HCT116 (cell line): ENCODE data around the gene LSP1. TPM values are rescaled to one million over a fixed set of nuclear protein-coding genes. Genes with fewer than 3 reads are reported as not detected.
"Not testable (repeated sequence)": the region's sequence is repeated elsewhere in the genome, so short reads cannot be mapped to it uniquely, and the experiment has no call there.

Experiments used
- ATAC-seq: fragments of 200-7000 bp; cut with Tn5 transposase; 2 replicates; pipeline ENCODE4 v1.9.1; 2020; ENCODE audit warnings: mild to moderate bottlenecking, moderate library complexity
- BruUV-seq: library from RNA; stranded (reverse); fragments of 400-500 nt; replicated peaks from 2 replicates; lab custom pipeline; 2021; lab: Mats Ljungman, UMichigan
- CTCF ChIA-PET: fragments of 300-600 bp; sonication (Branson Sonifier 250); formaldehyde crosslinking; loops from one replicate; lab custom pipeline; 2021; ENCODE audit warnings: antibody characterized with exemption; lab: Charles Lee
- POLR2A ChIA-PET: fragments of 300-600, 350-600 bp; sonication (Branson Sonifier 250); formaldehyde crosslinking; loops from one replicate; lab custom pipeline; 2021; ENCODE audit warnings: antibody characterized with exemption; lab: Charles Lee
- RAD21 ChIA-PET, 2 experiments: fragments of 300-600 bp; sonication (Branson Sonifier 250); formaldehyde crosslinking; loops; one replicate each; lab custom pipeline; 2023; ENCODE audit warnings: low total read pairs in 2 of 2; ENCODE audit not compliant: uncharacterized antibody in 2 of 2, unreplicated experiment in 2 of 2, low non-redundant PET in 1 of 2; lab: Charles Lee
- DNase-seq: peaks from one replicate; pipeline ENCODE4 v3.0.0-alpha.2; 2010; ENCODE audit warnings: low read depth, low spot score
- H2AFZ ChIP-seq: fragments of 200-600 bp; shearing (Covaris generic), sonication (generic); 2 replicates; pipeline ENCODE4 v1.6.1; 2017; ENCODE audit warnings: low read depth, mixed run types, mixed read lengths, antibody characterized with exemption, low read length; ENCODE audit not compliant: poor library complexity, severe bottlenecking
- H3K27ac ChIP-seq: 2 replicates; pipeline ENCODE4 v1.5.1; 2012; ENCODE audit warnings: low read depth, low read length
- H3K27me3 ChIP-seq: fragments of 200-600 bp; sonication (generic); 2 replicates; pipeline ENCODE4 v1.6.1; 2016; ENCODE audit warnings: mixed run types, low read length, mixed read lengths; ENCODE audit not compliant: insufficient read depth
- H3K36me3 ChIP-seq, 2 experiments: fragments of 200-500 bp in 1 of 2; fragments of 200-600 bp in 1 of 2; sonication (Bioruptor generic) in 1 of 2; sonication (generic) in 1 of 2; 2 replicates each; pipeline versions ENCODE4 v1.5.1 to v1.6.1; 2014 to 2016; ENCODE audit warnings: low read length in 2 of 2, inconsistent platforms in 1 of 2, mixed read lengths in 1 of 2, mixed run types in 1 of 2; ENCODE audit not compliant: insufficient read depth in 2 of 2, control insufficient read depth in 1 of 2
- H3K4me1 ChIP-seq, 2 experiments: fragments of 200-600 bp in 1 of 2; sonication (generic) in 1 of 2; 2 replicates each; pipeline versions ENCODE4 v1.5.1 to v1.6.1; 2012 to 2017; ENCODE audit warnings: low read length in 2 of 2, inconsistent platforms in 1 of 2, mild to moderate bottlenecking in 1 of 2, mixed read lengths in 1 of 2, mixed run types in 1 of 2, moderate library complexity in 1 of 2; ENCODE audit not compliant: insufficient read depth in 2 of 2, control insufficient read depth in 1 of 2
- H3K4me2 ChIP-seq: fragments of 200-600 bp; sonication (generic); 2 replicates; pipeline ENCODE4 v1.6.1; 2017; ENCODE audit warnings: mixed run types, low read length, mixed read lengths
- H3K4me3 ChIP-seq, 2 experiments: fragments of 200-600 bp in 1 of 2; sonication (generic) in 1 of 2; replicated peaks in 1 of 2; 2 replicates each; pipeline ENCODE4 v1.5.1; 2011 to 2016; ENCODE audit warnings: low read length in 2 of 2, control low read depth in 1 of 2, low read depth in 1 of 2, mild to moderate bottlenecking in 1 of 2, mixed read lengths in 1 of 2, mixed run types in 1 of 2
- H3K79me2 ChIP-seq: fragments of 200-600 bp; sonication (generic); 2 replicates; pipeline ENCODE4 v1.6.1; 2017; ENCODE audit warnings: mild to moderate bottlenecking, mixed run types, low read length, moderate library complexity, mixed read lengths; ENCODE audit not compliant: insufficient read depth
- H3K9ac ChIP-seq: fragments of 200-600 bp; sonication (generic); 2 replicates; pipeline ENCODE4 v1.6.1; 2016; ENCODE audit warnings: low read length, mixed read lengths
- H3K9me2 ChIP-seq: fragments of 200-600 bp; sonication (generic), shearing (Covaris generic); 2 replicates; pipeline ENCODE4 v1.6.1; 2017; ENCODE audit warnings: mixed run types, mild to moderate bottlenecking, moderate library complexity; ENCODE audit not compliant: insufficient read depth
- H3K9me3 ChIP-seq, 2 experiments: fragments of 200-500 bp in 1 of 2; fragments of 200-600 bp in 1 of 2; sonication (Bioruptor generic) in 1 of 2; sonication (generic) in 1 of 2; 2 replicates each; pipeline ENCODE4 v1.6.1; 2014 to 2017; ENCODE audit warnings: low read length in 2 of 2, mixed read lengths in 2 of 2, inconsistent platforms in 1 of 2, low read depth in 1 of 2, mild to moderate bottlenecking in 1 of 2, mixed run types in 1 of 2, moderate library complexity in 1 of 2; ENCODE audit not compliant: control insufficient read depth in 1 of 2, insufficient read depth in 1 of 2
- H4K20me1 ChIP-seq: fragments of 200-600 bp; sonication (generic), shearing (Covaris generic); 2 replicates; pipeline ENCODE4 v1.6.1; 2017; ENCODE audit warnings: mixed run types, mild to moderate bottlenecking, moderate library complexity; ENCODE audit not compliant: insufficient read depth
- ATF3 ChIP-seq: IDR thresholded peaks from 2 replicates; pipeline ENCODE4 v1.6.1; 2012
- CBX3 ChIP-seq: IDR thresholded peaks from 2 replicates; pipeline ENCODE4 v1.6.1; 2012; ENCODE audit warnings: low read depth
- EGR1 ChIP-seq: IDR thresholded peaks from 2 replicates; pipeline ENCODE4 v1.6.1; 2012; ENCODE audit warnings: low read depth
- EZH2 ChIP-seq: fragments of 200-600 bp; sonication (generic); IDR thresholded peaks from 2 replicates; pipeline ENCODE4 v1.6.1; 2017; ENCODE audit warnings: antibody characterized with exemption, mixed run types
- SIN3A ChIP-seq: IDR thresholded peaks from 2 replicates; pipeline ENCODE4 v1.6.1; 2012; ENCODE audit warnings: low read depth
- SP1 ChIP-seq: IDR thresholded peaks from 2 replicates; pipeline ENCODE4 v1.6.1; 2012; ENCODE audit warnings: low read depth
- SRF ChIP-seq: IDR thresholded peaks from 2 replicates; pipeline ENCODE4 v1.6.1; 2012; ENCODE audit warnings: low read depth
- ZBTB33 ChIP-seq: IDR thresholded peaks from 2 replicates; pipeline ENCODE4 v1.6.1; 2011; ENCODE audit warnings: mild to moderate bottlenecking, low read length, moderate library complexity; ENCODE audit not compliant: insufficient replicate concordance; ENCODE audit errors: extremely low read depth
- intact Hi-C: fragments of 100-400 bp; cut with micrococcal nuclease; formaldehyde crosslinking; loops from 2 replicates; pipeline ENCODE4 v1.10.0; 2022
- total RNA-seq: library from RNA; stranded (reverse); gene quantifications from one replicate; pipeline ENCODE4 v1.2.1, GENCODE V29; 2021; ENCODE audit not compliant: unreplicated experiment
- TF ChIP-seq, protein P1 (sequence below), 3 experiments: fragments of 200-600 bp in 1 of 3; sonication (generic) in 1 of 3; IDR thresholded peaks in 2 of 3; conservative IDR thresholded peaks in 1 of 3; 2 replicates each; pipeline ENCODE4 v1.5.1; 2012 to 2017; ENCODE audit warnings: low read depth in 2 of 3, low read length in 2 of 3, antibody characterized with exemption in 1 of 3, borderline replicate concordance in 1 of 3, control low read depth in 1 of 3, mild to moderate bottlenecking in 1 of 3, mixed read lengths in 1 of 3, mixed run types in 1 of 3, moderate library complexity in 1 of 3; ENCODE audit not compliant: insufficient read depth in 1 of 3
- TF ChIP-seq, protein P2 (sequence below): IDR thresholded peaks from 2 replicates; pipeline ENCODE4 v1.6.1; 2012; ENCODE audit warnings: low read depth

The LSP1 gene
- total RNA-seq, 1 experiment from 2014 or later: 1.3 TPM

DNA sequence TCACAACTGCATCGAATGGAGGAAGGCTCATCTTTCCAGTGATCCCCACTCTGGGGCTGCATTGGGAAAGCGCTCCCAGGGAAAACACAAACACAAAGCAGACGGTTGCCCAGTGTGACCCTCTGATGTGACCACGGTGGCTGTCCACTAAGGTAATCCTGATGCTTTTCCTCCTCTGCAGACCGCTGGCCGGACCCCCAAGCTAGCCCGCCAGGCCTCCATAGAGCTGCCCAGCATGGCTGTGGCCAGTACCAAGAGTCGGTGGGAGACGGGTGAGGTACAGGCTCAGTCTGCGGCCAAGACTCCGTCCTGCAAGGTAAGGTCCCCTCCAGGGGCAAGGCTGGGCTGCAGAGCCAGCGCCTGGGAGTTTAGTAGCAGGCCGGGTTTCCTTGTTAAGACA, 33.7 kb downstream of the LSP1 start:
- H3K9me3 ChIP-seq, H3K9ac ChIP-seq, H3K4me3 ChIP-seq, H3K27ac ChIP-seq, H3K27me3 ChIP-seq, H2AFZ ChIP-seq, H3K4me2 ChIP-seq, ATAC-seq, H3K79me2 ChIP-seq, BruUV-seq, H4K20me1 ChIP-seq, POLR2A ChIA-PET, H3K4me1 ChIP-seq, H3K36me3 ChIP-seq, RAD21 ChIA-PET, intact Hi-C loops, DNase-seq, H3K9me2 ChIP-seq: not testable (repeated sequence)
- CTCF ChIA-PET: interaction anchor here (1.3 kb wide), 1 partner anchor 10 kb away, joined by 3 read pairs; no protein-coding TSS in a partner anchor

- Histone ChIP-seq H3K27me3 (peaks cover 8% of the 10 kb centered on the region; the same call in 1 of the 2 replicates), H3K27ac (no peak overlapping the region), H3K9me2 (no peaks in the 10 kb centered on the region), H3K9me3 (no peaks in the 10 kb centered on the region), H3K36me3 (no peaks in the 10 kb centered on the region), H2AFZ (no peak overlapping the region), H3K9ac (no peak overlapping the region), H3K4me3 (no peak overlapping the region), H3K4me2 (no peak overlapping the region), H3K79me2 (no peaks in the 10 kb centered on the region), H4K20me1 (no peaks in the 10 kb centered on the region), H3K4me1 (no peaks in the 10 kb centered on the region)
- intact Hi-C loops: no loop called here
- POLR2A ChIA-PET: no interaction called here
- RAD21 ChIA-PET: no interaction called here
- DNase-seq (no peak), ATAC-seq (no peak)
- CTCF ChIA-PET: interaction anchor here (1.3 kb wide), 1 partner anchor 11 kb away, joined by 3 read pairs; no protein-coding TSS in a partner anchor
- no TSS peak for BruUV-seq
- TF ChIP-seq, protein P1, sequence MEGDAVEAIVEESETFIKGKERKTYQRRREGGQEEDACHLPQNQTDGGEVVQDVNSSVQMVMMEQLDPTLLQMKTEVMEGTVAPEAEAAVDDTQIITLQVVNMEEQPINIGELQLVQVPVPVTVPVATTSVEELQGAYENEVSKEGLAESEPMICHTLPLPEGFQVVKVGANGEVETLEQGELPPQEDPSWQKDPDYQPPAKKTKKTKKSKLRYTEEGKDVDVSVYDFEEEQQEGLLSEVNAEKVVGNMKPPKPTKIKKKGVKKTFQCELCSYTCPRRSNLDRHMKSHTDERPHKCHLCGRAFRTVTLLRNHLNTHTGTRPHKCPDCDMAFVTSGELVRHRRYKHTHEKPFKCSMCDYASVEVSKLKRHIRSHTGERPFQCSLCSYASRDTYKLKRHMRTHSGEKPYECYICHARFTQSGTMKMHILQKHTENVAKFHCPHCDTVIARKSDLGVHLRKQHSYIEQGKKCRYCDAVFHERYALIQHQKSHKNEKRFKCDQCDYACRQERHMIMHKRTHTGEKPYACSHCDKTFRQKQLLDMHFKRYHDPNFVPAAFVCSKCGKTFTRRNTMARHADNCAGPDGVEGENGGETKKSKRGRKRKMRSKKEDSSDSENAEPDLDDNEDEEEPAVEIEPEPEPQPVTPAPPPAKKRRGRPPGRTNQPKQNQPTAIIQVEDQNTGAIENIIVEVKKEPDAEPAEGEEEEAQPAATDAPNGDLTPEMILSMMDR (IDR thresholded peaks at IDR 0.05 in 2 of 3, conservative IDR thresholded peaks at IDR 0.05 in 1 of 3; ENCODE audit: borderline replicate concordance in 1 of 3, insufficient read depth in 1 of 3, low read depth in 2 of 3, low read length in 2 of 3): no peak
- TF ChIP-seq ZBTB33 (no peak), CBX3 (no peak), EZH2 (no peak), SRF (no peak), EGR1 (no peak), SP1 (no peak), ATF3 (no peak), SIN3A (no peak)
- TF ChIP-seq, protein P2, sequence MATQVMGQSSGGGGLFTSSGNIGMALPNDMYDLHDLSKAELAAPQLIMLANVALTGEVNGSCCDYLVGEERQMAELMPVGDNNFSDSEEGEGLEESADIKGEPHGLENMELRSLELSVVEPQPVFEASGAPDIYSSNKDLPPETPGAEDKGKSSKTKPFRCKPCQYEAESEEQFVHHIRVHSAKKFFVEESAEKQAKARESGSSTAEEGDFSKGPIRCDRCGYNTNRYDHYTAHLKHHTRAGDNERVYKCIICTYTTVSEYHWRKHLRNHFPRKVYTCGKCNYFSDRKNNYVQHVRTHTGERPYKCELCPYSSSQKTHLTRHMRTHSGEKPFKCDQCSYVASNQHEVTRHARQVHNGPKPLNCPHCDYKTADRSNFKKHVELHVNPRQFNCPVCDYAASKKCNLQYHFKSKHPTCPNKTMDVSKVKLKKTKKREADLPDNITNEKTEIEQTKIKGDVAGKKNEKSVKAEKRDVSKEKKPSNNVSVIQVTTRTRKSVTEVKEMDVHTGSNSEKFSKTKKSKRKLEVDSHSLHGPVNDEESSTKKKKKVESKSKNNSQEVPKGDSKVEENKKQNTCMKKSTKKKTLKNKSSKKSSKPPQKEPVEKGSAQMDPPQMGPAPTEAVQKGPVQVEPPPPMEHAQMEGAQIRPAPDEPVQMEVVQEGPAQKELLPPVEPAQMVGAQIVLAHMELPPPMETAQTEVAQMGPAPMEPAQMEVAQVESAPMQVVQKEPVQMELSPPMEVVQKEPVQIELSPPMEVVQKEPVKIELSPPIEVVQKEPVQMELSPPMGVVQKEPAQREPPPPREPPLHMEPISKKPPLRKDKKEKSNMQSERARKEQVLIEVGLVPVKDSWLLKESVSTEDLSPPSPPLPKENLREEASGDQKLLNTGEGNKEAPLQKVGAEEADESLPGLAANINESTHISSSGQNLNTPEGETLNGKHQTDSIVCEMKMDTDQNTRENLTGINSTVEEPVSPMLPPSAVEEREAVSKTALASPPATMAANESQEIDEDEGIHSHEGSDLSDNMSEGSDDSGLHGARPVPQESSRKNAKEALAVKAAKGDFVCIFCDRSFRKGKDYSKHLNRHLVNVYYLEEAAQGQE: no peak
These were observed 34.8 kb downstream of the LSP1 start for GRCh38 chr11:1887451-1888346.
